Motor neuron (in vitro differentiated cells): Measurements from ENCODE around the gene SEMA3B. TPM values are rescaled to one million over a fixed set of nuclear protein-coding genes. Genes with fewer than 3 reads are reported as not detected.
"Not testable (repeated sequence)": the region's sequence is repeated elsewhere in the genome, so short reads cannot be mapped to it uniquely, and the experiment has no call there.

Source experiments
- ATAC-seq, 8 experiments: fragments of 200-7000 bp; cut with Tn5 transposase; replicated peaks in 6 of 8; 2 replicates each; pipeline ENCODE4 v1.8.0; 2021; ENCODE audit warnings: mild to moderate bottlenecking in 8 of 8, moderate library complexity in 8 of 8
- H3K27ac ChIP-seq, 2 donors: fragments of 250-450 bp; sonication (Bioruptor Pico); 2 replicates each; pipeline ENCODE4 v1.9.0; 2021; ENCODE audit warnings: antibody characterized with exemption in 2 of 2, mild to moderate bottlenecking in 2 of 2, moderate library complexity in 1 of 2
- H3K4me1 ChIP-seq, 2 donors: fragments of 250-450 bp; sonication (Bioruptor Pico); replicated peaks in 1 of 2; 2 replicates each; pipeline ENCODE4 v1.6.1; 2021; ENCODE audit warnings: antibody characterized with exemption in 2 of 2, mild to moderate bottlenecking in 2 of 2, moderate library complexity in 1 of 2
- H3K4me3 ChIP-seq, 5 donors: fragments of 250-450 bp; sonication (Bioruptor Pico); 2 replicates each; pipeline ENCODE4 v1.9.0; 2021; ENCODE audit warnings: antibody characterized with exemption in 5 of 5, mild to moderate bottlenecking in 5 of 5, moderate library complexity in 4 of 5
- WGBS, 10 experiments: fragments of 450-650 bp; shearing (Covaris generic); methylation state at CpG; one replicate each; pipeline ENCODE4 v1.0.0; 2022; 5-methylcytosine and 5-hydroxymethylcytosine counted together
- in situ Hi-C, 9 experiments: fragments of 400-800 bp; cut with MboI; loops; one replicate each; pipeline ENCODE4 v1.15.0; 2021; ENCODE audit warnings: low sequenced_read_pairs in 9 of 9, low pct_unique_long_range_greater_than_20kb in 2 of 9; ENCODE audit not compliant: unreplicated experiment in 9 of 9
- total RNA-seq, 8 experiments: library from RNA; unstranded; fragments of 300-600 nt; gene quantifications; 2 replicates each; pipeline versions ENCODE4 v1.2.3 to v1.2.4, GENCODE V29; 2022

Gene SEMA3B
- 10 to 100 TPM in 3 of 8 experiments, 1 to 10 TPM in 5; 2.0 to 20.8 (median 6.9) TPM for total RNA-seq

GRCh38 chr3:50268703-50269451 lies at the start of gene SEMA3B:
TSS of gene SEMA3B (plus strand) at chr3:50269147. CDS start at chr3:50269241, 94 bp downstream.
- in situ Hi-C loops = no loop called here
- Histone ChIP-seq H3K4me1 (peaks cover 43 to 63% of the 10 kb centered on the region in 2 donors), H3K27ac (no peak within 1 kb of the TSS), H3K4me3 (no peak within 1 kb of the TSS)
- 100% methylated on average over 2 of the region's 21 CpGs; no CpG with 5 or more reads in 9 of the 10 experiments for WGBS, 10 experiments
- peak in 3 of 8 experiments; percentile 35 to 42 (median 39) for ATAC-seq

GRCh38 chr3:50219285-50219684 lies 49.7 kb upstream of the SEMA3B start:
- H3K27ac ChIP-seq = no peak overlapping the region
- no peak overlapping the region for H3K4me3 ChIP-seq
- ATAC-seq = no peak
- in situ Hi-C loops = no loop called here
- 40 to 90% (median 83%) methylated on average over 1 to 5 of the region's 5 CpGs; no CpG with 5 or more reads in 2 of the 10 experiments for WGBS, 10 experiments
- H3K4me1 ChIP-seq = peaks cover 3 to 20% of the 10 kb centered on the region in 2 donors

GRCh38 chr3:50220109-50220508 lies 48.8 kb upstream of the SEMA3B start:
- peak in 1 of 8 experiments; percentile 3 for ATAC-seq
- in situ Hi-C loops = no loop called here

GRCh38 chr3:50221051-50221410 lies 47.9 kb upstream of the SEMA3B start:
- in situ Hi-C loops = no loop called here
- H3K4me1 ChIP-seq = peaks cover 3 to 20% of the 10 kb centered on the region in 2 donors
- peak in 5 of 8 experiments; percentile 15 to 55 (median 23) for ATAC-seq
- WGBS, 10 experiments = no CpG with 5 or more reads among the region's 4 CpGs
- no peak overlapping the region for H3K27ac ChIP-seq
- H3K4me3 ChIP-seq = no peak overlapping the region

More at GRCh38 chr3:50220109-50220508, 48.8 kb upstream of the SEMA3B start:
- H3K4me3 ChIP-seq = no peak overlapping the region
- H3K4me1 ChIP-seq = peaks cover 3 to 20% of the 10 kb centered on the region in 2 donors
- 60 to 100% (median 80%) methylated on average over 1 to 2 of the region's 6 CpGs; no CpG with 5 or more reads in 7 of the 10 experiments for WGBS, 10 experiments
- no peak overlapping the region for H3K27ac ChIP-seq

- 14 to 92% (median 60%) methylated on average over 1 to 5 of the region's 12 CpGs; no CpG with 5 or more reads in 6 of the 10 experiments for WGBS, 10 experiments
- in situ Hi-C loops = no loop called here
- ATAC-seq = peak in 4 of 8 experiments; percentile 2 to 32 (median 10)
- H3K27ac ChIP-seq = no peak overlapping the region
- H3K4me3 ChIP-seq = no peak overlapping the region
- H3K4me1 ChIP-seq = peaks cover 3 to 23% of the 10 kb centered on the region in 2 donors
Observed at GRCh38 chr3:50221411-50222168, 47.4 kb upstream of the SEMA3B start.

GRCh38 chr3:50222169-50222528 lies 46.8 kb upstream of the SEMA3B start:
- no peak for ATAC-seq
- in situ Hi-C loops = no loop called here

GRCh38 chr3:50224639-50225038 lies 44.3 kb upstream of the SEMA3B start:
- no peak overlapping the region for H3K27ac ChIP-seq
- no peak overlapping the region for H3K4me3 ChIP-seq
- peaks cover 12 to 33% of the 10 kb centered on the region in 2 donors for H3K4me1 ChIP-seq
- in situ Hi-C loops = no loop called here
- 0 to 78% (median 61%) methylated on average over 1 to 5 of the region's 5 CpGs; no CpG with 5 or more reads in 1 of the 10 experiments for WGBS, 10 experiments
- ATAC-seq = no peak

More at GRCh38 chr3:50222169-50222528, 46.8 kb upstream of the SEMA3B start:
- 80 to 100% methylated on average over 1 of the region's 1 CpG; no CpG with 5 or more reads in 8 of the 10 experiments for WGBS, 10 experiments
- Histone ChIP-seq H3K4me3 (no peak overlapping the region), H3K4me1 (peaks cover 3 to 23% of the 10 kb centered on the region in 2 donors), H3K27ac (no peak overlapping the region)

GRCh38 chr3:50226888-50227389 lies 42.0 kb upstream of the SEMA3B start:
- H3K4me3 ChIP-seq = peak overlapping the region; percentile 9 to 72 (median 52)
- H3K27ac ChIP-seq = no peak overlapping the region
- 4 to 30% (median 20%) methylated on average over 1 to 5 of the region's 40 CpGs; no CpG with 5 or more reads in 7 of the 10 experiments for WGBS, 10 experiments
- peaks cover 9 to 13% of the 10 kb centered on the region in 2 donors for H3K4me1 ChIP-seq
- peak in 3 of 8 experiments; percentile 21 to 32 (median 27) for ATAC-seq
- in situ Hi-C loops = no loop called here

GRCh38 chr3:50227390-50228183 lies 41.4 kb upstream of the SEMA3B start:
- in situ Hi-C loops = no loop called here

GRCh38 chr3:50228184-50228763 lies 40.7 kb upstream of the SEMA3B start:
- WGBS, 10 experiments = 0 to 80% (median 52%) methylated on average over 1 to 9 of the region's 15 CpGs; no CpG with 5 or more reads in 4 of the 10 experiments
- ATAC-seq = peak in 1 of 8 experiments; percentile 14
- Histone ChIP-seq H3K27ac (peak overlapping the region; percentile 72 to 82), H3K4me3 (peak overlapping the region; percentile 42 to 72 (median 52)), H3K4me1 (peaks cover 16 to 20% of the 10 kb centered on the region in 2 donors)
- in situ Hi-C loops = not testable (repeated sequence)

More at GRCh38 chr3:50227390-50228183, 41.4 kb upstream of the SEMA3B start:
- WGBS, 10 experiments = 0 to 10% (median 0%) methylated on average over 1 to 7 of the region's 51 CpGs; no CpG with 5 or more reads in 2 of the 10 experiments
- ATAC-seq = peak; percentile 86 to 91 (median 86)
- Histone ChIP-seq H3K4me3 (peak overlapping the region; percentile 42 to 72 (median 52)), H3K4me1 (peaks cover 9 to 13% of the 10 kb centered on the region in 2 donors), H3K27ac (peak overlapping the region; percentile 72 to 82)

GRCh38 chr3:50229490-50229889 lies 39.5 kb upstream of the SEMA3B start:
- H3K4me1 ChIP-seq = peaks cover 21 to 28% of the 10 kb centered on the region in 2 donors
- no peak for ATAC-seq
- WGBS, 10 experiments = 80 to 100% (median 100%) methylated on average over 1 to 3 of the region's 3 CpGs; no CpG with 5 or more reads in 5 of the 10 experiments
- H3K27ac ChIP-seq = no peak overlapping the region
- in situ Hi-C loops = no loop called here
- no peak overlapping the region for H3K4me3 ChIP-seq
